B cell (primary cell): ENCODE data around the gene CDX1. TPM values are rescaled to one million over a fixed set of nuclear protein-coding genes. Genes with fewer than 3 reads are reported as not detected.

Experiments used
- ATAC-seq: fragments of 200-7000 bp; cut with Tn5 transposase; one replicate; pipeline ENCODE4 v1.10.0; 2021; ENCODE audit warnings: low read depth, mild to moderate bottlenecking, moderate number of reproducible peaks, moderate library complexity
- CTCF ChIA-PET: fragments of 350-600 bp; sonication (Branson Sonifier 250); formaldehyde crosslinking; loops from one replicate; lab custom pipeline; 2021; ENCODE audit warnings: antibody characterized with exemption, inconsistent platforms; lab: Charles Lee
- POLR2A ChIA-PET: fragments of 350-600 bp; sonication (Branson Sonifier 250); formaldehyde crosslinking; loops from one replicate; lab custom pipeline; 2021; ENCODE audit warnings: antibody characterized with exemption; lab: Charles Lee
- DNase-seq: peaks from one replicate; pipeline ENCODE4 v3.0.0; 2013
- H2AFZ ChIP-seq: 2 replicates; pipeline ENCODE4 v1.6.1; 2012; ENCODE audit warnings: mild to moderate bottlenecking, low read depth, low read length; ENCODE audit not compliant: insufficient read depth, poor library complexity, severe bottlenecking
- H3K27ac ChIP-seq, 2 donors: 1 replicate in 1 of 2; 2 replicates in 1 of 2; pipeline ENCODE4 v1.5.1; 2012 to 2013; ENCODE audit warnings: low read length in 2 of 2, mild to moderate bottlenecking in 2 of 2, moderate library complexity in 1 of 2
- H3K27me3 ChIP-seq, 4 experiments: fragments of 200-600 bp in 1 of 4; sonication (generic) in 1 of 4; replicated peaks in 1 of 4; 1 replicate in 2 of 4; 2 replicates in 2 of 4; pipeline versions ENCODE4 v1.6.1 to v1.7.0; 2013 to 2016; ENCODE audit warnings: low read length in 3 of 4, mild to moderate bottlenecking in 2 of 4, mixed read lengths in 1 of 4, moderate library complexity in 1 of 4; ENCODE audit not compliant: insufficient read depth in 4 of 4, control insufficient read depth in 3 of 4; ENCODE audit errors: control extremely low read depth in 1 of 4
- H3K36me3 ChIP-seq, 2 experiments: replicated peaks in 1 of 2; 1 replicate in 1 of 2; 2 replicates in 1 of 2; pipeline versions ENCODE4 v1.6.1 to v1.7.1; 2013; ENCODE audit warnings: low read length in 1 of 2; ENCODE audit not compliant: insufficient read depth in 2 of 2, control insufficient read depth in 1 of 2; ENCODE audit errors: control extremely low read depth in 1 of 2, extremely low read depth in 1 of 2
- H3K4me1 ChIP-seq, 2 donors: fragments of 200-600 bp in 1 of 2; sonication (generic) in 1 of 2; 1 replicate in 1 of 2; 2 replicates in 1 of 2; pipeline versions ENCODE4 v1.5.1 to v1.6.1; 2013 to 2017; ENCODE audit warnings: low read length in 2 of 2; ENCODE audit not compliant: control insufficient read depth in 2 of 2, insufficient read depth in 2 of 2
- H3K4me2 ChIP-seq: replicated peaks from 2 replicates; pipeline ENCODE3; 2012; ENCODE audit warnings: mild to moderate bottlenecking, low read depth, low read length; ENCODE audit not compliant: poor library complexity, severe bottlenecking
- H3K4me3 ChIP-seq, 5 experiments: fragments of 200-600 bp in 1 of 5; sonication (generic) in 1 of 5; 1 replicate in 3 of 5; 2 replicates in 2 of 5; pipeline versions ENCODE4 v1.5.1 to v1.7.0; 2011 to 2016; ENCODE audit warnings: low read length in 4 of 5, mild to moderate bottlenecking in 4 of 5, low read depth in 2 of 5, control low read depth in 1 of 5, moderate library complexity in 1 of 5; ENCODE audit not compliant: insufficient read depth in 1 of 5; ENCODE audit errors: control extremely low read depth in 1 of 5, extremely low read depth in 1 of 5
- H3K79me2 ChIP-seq: fragments of 200-600 bp; sonication (generic); one replicate; pipeline ENCODE4 v1.6.0; 2016; ENCODE audit warnings: low read length; ENCODE audit not compliant: control insufficient read depth, insufficient read depth
- H3K9ac ChIP-seq: fragments of 200-600 bp; sonication (generic); 2 replicates; pipeline ENCODE4 v1.6.1; 2017; ENCODE audit warnings: mild to moderate bottlenecking, low read length, moderate library complexity
- H3K9me3 ChIP-seq, 3 donors: one replicate each; pipeline versions ENCODE4 v1.6.1 to v1.7.1; 2013; ENCODE audit warnings: low read length in 2 of 3; ENCODE audit not compliant: control insufficient read depth in 2 of 3, insufficient read depth in 1 of 3; ENCODE audit errors: control extremely low read depth in 1 of 3
- H4K20me1 ChIP-seq: 2 replicates; pipeline ENCODE4 v1.6.0; 2012; ENCODE audit warnings: mild to moderate bottlenecking, low read length; ENCODE audit not compliant: insufficient read depth, control insufficient read depth, poor library complexity, severe bottlenecking
- H3K27ac Mint-ChIP-seq: one replicate; pipeline ENCODE4 v1.8.0; 2021; ENCODE audit warnings: mixed read lengths
- H3K27me3 Mint-ChIP-seq: one replicate; pipeline ENCODE4 v1.8.0; 2021; ENCODE audit warnings: mixed read lengths
- H3K4me1 Mint-ChIP-seq: one replicate; pipeline ENCODE4 v1.8.0; 2021; ENCODE audit warnings: mixed read lengths
- H3K4me3 Mint-ChIP-seq: one replicate; pipeline ENCODE4 v1.8.0; 2021; ENCODE audit warnings: mixed read lengths
- H3K9me3 Mint-ChIP-seq: one replicate; pipeline ENCODE4 v1.8.0; 2022; ENCODE audit warnings: mixed read lengths; ENCODE audit not compliant: insufficient read depth
- CTCF ChIP-seq: fragments of 200-600 bp; IDR thresholded peaks from one replicate; pipeline ENCODE4 v1.8.0; 2022; ENCODE audit warnings: antibody characterized with exemption, mild to moderate bottlenecking
- EZH2 ChIP-seq: IDR thresholded peaks from 2 replicates; pipeline ENCODE4 v1.6.1; 2012; ENCODE audit warnings: borderline replicate concordance, low read depth, mild to moderate bottlenecking, moderate library complexity, low read length; ENCODE audit not compliant: insufficient read depth, poor library complexity, severe bottlenecking
- WGBS: methylation state at CpG from one replicate; pipeline ENCODE4 v1.1.5; 2013; ENCODE audit warnings: missing lambda C conversion rate; ENCODE audit not compliant: insufficient coverage; 5-methylcytosine and 5-hydroxymethylcytosine counted together
- intact Hi-C: fragments of 100-400 bp; cut with micrococcal nuclease; formaldehyde crosslinking; loops from one replicate; pipeline ENCODE4 v1.10.0; 2022
- polyA plus RNA-seq: library from polyadenylated mRNA; depleted of rRNA; stranded (reverse); fragments of >200 nt; gene quantifications from 2 replicates; pipeline ENCODE4 v1.2.3, GENCODE V29; 2012
- total RNA-seq, 2 donors: library from RNA; stranded (reverse); fragments of 120-200 nt in 1 of 2; gene quantifications; 1 replicate in 1 of 2; 2 replicates in 1 of 2; pipeline versions ENCODE4 v1.2.3 to v1.2.4, GENCODE V29; 2013 to 2022

Gene CDX1
- total and polyA plus RNA-seq, 2 donors (not counting 1 experiment from before 2014, with no cell fraction given) = not detected

GRCh38 chr5:150129454-150129812 is 37.1 kb upstream of the CDX1 start:
- no peaks in the 10 kb centered on the region for H3K27me3 Mint-ChIP-seq
- DNase-seq (no peak), ATAC-seq (no peak)
- WGBS = 98% methylated on average over 7 of the region's 8 CpGs
- POLR2A ChIA-PET = no interaction called here
- Histone ChIP-seq H3K9me3 (no peaks in the 10 kb centered on the region), H4K20me1 (no peaks in the 10 kb centered on the region), H3K79me2 (no peaks in the 10 kb centered on the region), H3K9ac (no peak overlapping the region), H2AFZ (no peak overlapping the region), H3K4me3 (no peak overlapping the region), H3K27ac (no peak overlapping the region), H3K4me2 (no peak overlapping the region), H3K4me1 (no peaks in the 10 kb centered on the region), H3K27me3 (no peaks in the 10 kb centered on the region), H3K36me3 (no peaks in the 10 kb centered on the region)
- intact Hi-C loops = no loop called here
- TF ChIP-seq CTCF (no peak), EZH2 (no peak)
- no peak overlapping the region for H3K27ac Mint-ChIP-seq
- no peaks in the 10 kb centered on the region for H3K9me3 Mint-ChIP-seq
- no peak overlapping the region for H3K4me3 Mint-ChIP-seq
- H3K4me1 Mint-ChIP-seq = no peaks in the 10 kb centered on the region
- CTCF ChIA-PET = interaction anchor here (1.0 kb wide), 1 partner anchor 33 kb away, joined by 3 read pairs; no protein-coding TSS in a partner anchor

DNA sequence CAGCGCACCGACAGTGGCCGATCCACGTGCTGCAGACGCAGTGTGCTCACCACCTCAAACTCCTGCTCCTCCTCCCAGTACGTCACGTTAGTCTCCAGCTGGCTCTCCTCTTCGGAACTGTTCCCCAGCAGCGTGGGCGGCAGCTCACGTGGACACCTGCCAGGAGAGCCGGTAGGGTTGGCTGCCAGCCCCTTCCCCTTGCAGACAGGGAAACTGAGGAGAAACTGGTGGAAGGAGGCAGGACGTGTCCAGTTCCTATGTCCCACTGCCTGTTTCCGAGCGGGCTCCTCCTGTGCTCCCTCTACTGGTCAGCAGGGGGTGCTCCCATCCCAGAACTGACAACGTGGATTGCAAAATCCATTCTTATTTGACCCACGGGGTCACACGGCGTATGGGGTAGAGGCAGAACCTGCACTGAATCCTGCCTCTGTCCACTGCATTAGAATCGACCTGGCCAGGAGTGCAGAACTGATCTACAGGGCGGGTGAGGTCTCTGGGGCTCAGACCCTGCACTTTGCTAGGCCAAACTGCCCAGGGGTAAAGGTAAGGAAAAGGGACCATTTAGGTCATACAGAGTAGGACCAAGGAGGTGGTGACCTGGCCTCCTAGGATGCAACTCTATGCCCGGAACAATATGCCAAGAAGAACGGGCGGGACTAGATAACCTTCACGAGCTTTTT is 36.6 kb upstream of the CDX1 start:
- Histone ChIP-seq H4K20me1 (no peaks in the 10 kb centered on the region), H3K36me3 (no peaks in the 10 kb centered on the region), H3K9ac (no peak overlapping the region), H3K9me3 (no peaks in the 10 kb centered on the region), H2AFZ (no peak overlapping the region), H3K4me3 (no peak overlapping the region), H3K79me2 (no peaks in the 10 kb centered on the region), H3K4me1 (no peaks in the 10 kb centered on the region), H3K27me3 (no peaks in the 10 kb centered on the region), H3K27ac (no peak overlapping the region), H3K4me2 (no peak overlapping the region)
- H3K27me3 Mint-ChIP-seq = no peaks in the 10 kb centered on the region
- no peaks in the 10 kb centered on the region for H3K9me3 Mint-ChIP-seq
- no peak overlapping the region for H3K27ac Mint-ChIP-seq
- DNase-seq = peak; percentile 58
- H3K4me1 Mint-ChIP-seq = no peaks in the 10 kb centered on the region
- WGBS = 63% methylated on average over 25 of the region's 25 CpGs
- ATAC-seq = peak; percentile 62
- TF ChIP-seq EZH2 (no peak), CTCF (peak; percentile 74)
- H3K4me3 Mint-ChIP-seq = no peak overlapping the region
- intact Hi-C loops = no loop called here
- ChIA-PET CTCF (interaction anchor here (0.8 to 1.7 kb wide), 3 partner anchors 32 to 221 kb away, joined by 3 to 5 read pairs (median 3); no protein-coding TSS in a partner anchor), POLR2A (no interaction called here)
